ENCODE results near the gene NLK.
A peak's percentile ranks its signal among the peaks of the same experiment; 100 is the strongest.

NLK gene

DNA sequence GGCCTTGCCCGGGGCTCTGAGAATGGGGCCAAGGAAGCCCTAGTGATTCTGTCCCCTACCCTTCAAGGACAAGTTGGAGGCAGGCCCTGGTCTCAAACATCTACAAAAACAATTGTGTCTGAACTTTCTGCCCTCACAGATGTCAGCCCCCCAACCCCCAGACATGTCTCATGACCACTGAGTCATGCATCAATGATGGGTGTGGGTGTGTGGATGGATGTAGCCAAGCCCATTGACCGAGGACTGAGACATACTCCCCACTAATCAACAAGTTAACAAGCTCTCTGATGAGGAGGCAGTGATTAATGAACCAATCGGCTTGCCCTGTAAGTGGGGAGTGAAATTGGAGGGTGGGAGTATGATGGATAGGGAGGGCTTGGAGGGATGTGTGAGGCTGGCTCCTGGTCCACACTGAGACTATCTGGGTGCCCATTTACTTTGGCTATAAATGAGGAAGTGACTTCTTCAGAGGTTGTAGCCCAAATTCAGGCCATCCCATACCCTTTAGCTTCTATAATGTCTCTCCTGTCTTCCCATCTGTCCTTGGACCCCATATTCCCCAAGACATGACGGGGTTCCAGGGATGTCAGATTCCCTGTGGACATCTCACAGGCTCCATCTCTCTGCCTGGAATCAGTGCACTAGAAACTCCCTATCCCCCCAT, 179.4 kb downstream of the NLK start:
- DNase-seq (ENCODE audit: low spot score), result no peak
- no peak for TF ChIP-seq CTCF (IDR thresholded peaks at IDR 0.05; ENCODE audit: extremely low read depth, insufficient read depth, missing control alignments)
- in situ Hi-C loops (cut with MboI; ENCODE audit: low pct_unique_long_range_greater_than_20kb, low sequenced_read_pairs, unreplicated experiment), result no loop called here

GRCh38 chr17:28225271-28225670, 182.8 kb downstream of the NLK start:
- no peak for TF ChIP-seq CTCF (IDR thresholded peaks at IDR 0.05; ENCODE audit: extremely low read depth, insufficient read depth, missing control alignments)
- DNase-seq (ENCODE audit: low spot score), result no peak
- in situ Hi-C loops (cut with MboI; ENCODE audit: low pct_unique_long_range_greater_than_20kb, low sequenced_read_pairs, unreplicated experiment), result no loop called here

- TF ChIP-seq CTCF (IDR thresholded peaks at IDR 0.05; ENCODE audit: extremely low read depth, insufficient read depth, missing control alignments), result no peak
- in situ Hi-C loops (cut with MboI; ENCODE audit: low pct_unique_long_range_greater_than_20kb, low sequenced_read_pairs, unreplicated experiment), result no loop called here
- no peak for DNase-seq (ENCODE audit: low spot score)
These were observed 183.4 kb downstream of the NLK start for GRCh38 chr17:28225867-28226266.

GRCh38 chr17:28226563-28227315, 184.3 kb downstream of the NLK start:
- TF ChIP-seq CTCF (IDR thresholded peaks at IDR 0.05; ENCODE audit: extremely low read depth, insufficient read depth, missing control alignments), result no peak
- in situ Hi-C loops (cut with MboI; ENCODE audit: low pct_unique_long_range_greater_than_20kb, low sequenced_read_pairs, unreplicated experiment), result no loop called here
- DNase-seq (ENCODE audit: low spot score), result no peak

GRCh38 chr17:28227316-28228108, 185.0 kb downstream of the NLK start:
- in situ Hi-C loops (cut with MboI; ENCODE audit: low pct_unique_long_range_greater_than_20kb, low sequenced_read_pairs, unreplicated experiment), result no loop called here
- peak; percentile 53 for DNase-seq (ENCODE audit: low spot score)
- TF ChIP-seq CTCF (IDR thresholded peaks at IDR 0.05; ENCODE audit: extremely low read depth, insufficient read depth, missing control alignments), result no peak

DNA sequence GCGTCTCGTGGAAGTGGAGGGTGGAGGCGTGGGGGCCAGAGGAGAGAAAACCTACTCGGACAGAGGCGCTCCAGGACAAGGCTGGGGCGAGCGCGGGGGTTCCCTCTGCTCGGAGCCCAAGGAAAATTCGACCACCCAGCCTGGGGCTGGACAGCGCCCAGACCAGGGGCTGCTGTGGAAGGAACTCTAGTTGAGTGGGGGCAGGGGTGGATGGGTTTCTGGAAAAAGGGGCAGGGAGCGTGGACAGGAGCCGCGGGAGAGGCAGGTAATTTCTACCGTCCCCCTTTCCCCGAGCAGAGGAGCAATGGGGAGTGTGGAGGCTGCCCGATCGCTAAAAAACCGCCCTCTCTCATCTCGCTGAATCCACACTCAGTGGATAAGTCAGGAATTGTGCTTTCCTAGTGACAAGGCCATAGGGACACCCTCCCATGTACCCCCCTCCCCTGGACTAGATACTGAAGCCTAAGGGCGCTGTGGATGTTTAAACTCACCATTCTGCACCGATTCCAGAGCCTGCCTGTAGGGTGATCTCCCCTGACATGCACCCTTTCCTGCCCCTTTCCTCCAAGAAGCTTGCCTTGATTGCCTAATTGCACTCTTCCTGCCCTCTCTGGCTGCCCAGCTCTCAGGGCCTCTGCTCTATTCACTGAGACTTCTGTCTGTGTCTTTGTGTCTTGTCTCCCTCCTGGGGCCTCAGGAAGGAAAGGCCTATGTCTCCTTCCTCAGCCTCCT, 185.8 kb downstream of the NLK start:
- no peak for DNase-seq (ENCODE audit: low spot score)
- in situ Hi-C loops (cut with MboI; ENCODE audit: low pct_unique_long_range_greater_than_20kb, low sequenced_read_pairs, unreplicated experiment), result no loop called here

More for the DNA sequence above, 185.8 kb downstream of the NLK start:
- no peak for TF ChIP-seq CTCF (IDR thresholded peaks at IDR 0.05; ENCODE audit: extremely low read depth, insufficient read depth, missing control alignments)
